ENCODE data around the gene UGT1A8. TPM values are rescaled to one million over a fixed set of nuclear protein-coding genes. Genes with fewer than 3 reads are reported as not detected.
"Not testable (repeated sequence)": the region's sequence is repeated elsewhere in the genome, so short reads cannot be mapped to it uniquely, and the experiment has no call there.

The UGT1A8 gene
- polyA plus RNA-seq, 1 experiment, result not detected

GRCh38 chr2:233639860-233640259 lies 22.4 kb downstream of the UGT1A8 start:
- DNase-seq (ENCODE audit: low read depth, low spot score), result no peak
- H3K27ac ChIP-seq (ENCODE audit: low read depth, low read length), result no peak overlapping the region
- ChIA-PET CTCF (no interaction called here), POLR2A (no interaction called here)
- TF ChIP-seq CTCF (IDR thresholded peaks at IDR 0.05; ENCODE audit: low read depth, low read length), result no peak
- no peaks in the 10 kb centered on the region for H3K9me3 ChIP-seq (ENCODE audit: control insufficient read depth, insufficient read depth, low read length)
- H3K4me3 ChIP-seq (ENCODE audit: low read depth, low read length), result no peak overlapping the region
- peaks cover 6% of the 10 kb centered on the region for H3K27me3 ChIP-seq (ENCODE audit: control insufficient read depth, insufficient read depth, low read length)

GRCh38 chr2:233643128-233643527 lies 25.7 kb downstream of the UGT1A8 start:
- no peak for DNase-seq (ENCODE audit: low read depth, low spot score)
- ChIA-PET CTCF (interaction anchor here (0.5 to 0.6 kb wide), 2 partner anchors 69 to 136 kb away, joined by 3 to 4 read pairs; no protein-coding TSS in a partner anchor), POLR2A (no interaction called here)
- Histone ChIP-seq H3K27me3 (ENCODE audit: control insufficient read depth, insufficient read depth, low read length) (peaks cover 6% of the 10 kb centered on the region), H3K9me3 (ENCODE audit: control insufficient read depth, insufficient read depth, low read length) (peaks cover 4% of the 10 kb centered on the region; the same call in 1 of the 2 replicates), H3K4me3 (ENCODE audit: low read depth, low read length) (no peak overlapping the region), H3K27ac (ENCODE audit: low read depth, low read length) (no peak overlapping the region)
- peak; percentile 34 for TF ChIP-seq CTCF (IDR thresholded peaks at IDR 0.05; ENCODE audit: low read depth, low read length)

GRCh38 chr2:233646033-233646432 lies 28.6 kb downstream of the UGT1A8 start:
- H3K4me3 ChIP-seq (ENCODE audit: low read depth, low read length); H3K27me3 ChIP-seq (ENCODE audit: control insufficient read depth, insufficient read depth, low read length); H3K9me3 ChIP-seq (ENCODE audit: control insufficient read depth, insufficient read depth, low read length); DNase-seq (ENCODE audit: low read depth, low spot score); H3K27ac ChIP-seq (ENCODE audit: low read depth, low read length); CTCF ChIA-PET; POLR2A ChIA-PET: not testable (repeated sequence)

- DNase-seq (ENCODE audit: low read depth, low spot score), result no peak
- ChIA-PET CTCF (no interaction called here), POLR2A (no interaction called here)
- TF ChIP-seq CTCF (IDR thresholded peaks at IDR 0.05; ENCODE audit: low read depth, low read length), result no peak
- no peak overlapping the region for H3K4me3 ChIP-seq (ENCODE audit: low read depth, low read length)
- H3K27me3 ChIP-seq (ENCODE audit: control insufficient read depth, insufficient read depth, low read length), result no peaks in the 10 kb centered on the region
- H3K27ac ChIP-seq (ENCODE audit: low read depth, low read length), result no peak overlapping the region
- no peaks in the 10 kb centered on the region for H3K9me3 ChIP-seq (ENCODE audit: control insufficient read depth, insufficient read depth, low read length)
These were observed 33.5 kb downstream of the UGT1A8 start for GRCh38 chr2:233650981-233651380.

- POLR2A ChIA-PET, result no interaction called here
- no peak for DNase-seq (ENCODE audit: low read depth, low spot score)
These were observed 34.0 kb downstream of the UGT1A8 start for GRCh38 chr2:233651430-233651829.

More at GRCh38 chr2:233651430-233651829, 34.0 kb downstream of the UGT1A8 start:
- H3K27ac ChIP-seq (ENCODE audit: low read depth, low read length), result no peak overlapping the region
- peaks cover 3% of the 10 kb centered on the region for H3K27me3 ChIP-seq (ENCODE audit: control insufficient read depth, insufficient read depth, low read length)
- H3K9me3 ChIP-seq (ENCODE audit: control insufficient read depth, insufficient read depth, low read length), result no peaks in the 10 kb centered on the region
- no peak overlapping the region for H3K4me3 ChIP-seq (ENCODE audit: low read depth, low read length)
- no peak for TF ChIP-seq CTCF (IDR thresholded peaks at IDR 0.05; ENCODE audit: low read depth, low read length)
- CTCF ChIA-PET, result no interaction called here

Data from AG04450 (cell line).